Activated T-helper 1 cell treated with Interleukin-2 at 50 U/mL for 16 hours (primary cell): ENCODE measurements around the gene LMO7.
"Not testable (repeated sequence)": the region's sequence is repeated elsewhere in the genome, so short reads cannot be mapped to it uniquely, and the experiment has no call there.

Experiments
- DNase-seq: peaks from one replicate; pipeline ENCODE4 v3.0.0-alpha.2; 2020; ENCODE audit warnings: low read depth

The LMO7 gene

GRCh38 chr13:75743072-75743471, 106.9 kb downstream of the LMO7 start:
- not testable (repeated sequence) for DNase-seq

GRCh38 chr13:75744127-75744526, 108.0 kb downstream of the LMO7 start:
- DNase-seq, result no peak

- no peak for DNase-seq
Observed at GRCh38 chr13:75745387-75745786, 109.3 kb downstream of the LMO7 start.

- DNase-seq, result no peak
Observed at GRCh38 chr13:75748874-75749273, 112.7 kb downstream of the LMO7 start.

GRCh38 chr13:75749407-75749806, 113.3 kb downstream of the LMO7 start:
- no peak for DNase-seq

GRCh38 chr13:75751350-75751749, 115.2 kb downstream of the LMO7 start:
- no peak for DNase-seq

- no peak for DNase-seq
Observed at GRCh38 chr13:75752826-75753225, 116.7 kb downstream of the LMO7 start.

- no peak for DNase-seq
Observed at GRCh38 chr13:75754936-75755335, 118.8 kb downstream of the LMO7 start.

GRCh38 chr13:75757336-75757735, 121.2 kb downstream of the LMO7 start:
- DNase-seq, result no peak

GRCh38 chr13:75759531-75759930, 123.4 kb downstream of the LMO7 start:
- no peak for DNase-seq

- DNase-seq, result no peak
Observed at GRCh38 chr13:75760131-75761021, 124.2 kb downstream of the LMO7 start.

GRCh38 chr13:75761369-75761768, 125.2 kb downstream of the LMO7 start:
- no peak for DNase-seq

GRCh38 chr13:75762076-75762937, 126.2 kb downstream of the LMO7 start:
- no peak for DNase-seq

GRCh38 chr13:75762955-75763354, 126.8 kb downstream of the LMO7 start:
- no peak for DNase-seq

GRCh38 chr13:75763512-75763911, 127.4 kb downstream of the LMO7 start:
- no peak for DNase-seq

- no peak for DNase-seq
Observed at GRCh38 chr13:75764251-75764925, 128.3 kb downstream of the LMO7 start.

GRCh38 chr13:75764926-75765310, 128.8 kb downstream of the LMO7 start:
- DNase-seq, result no peak

GRCh38 chr13:75766636-75767035, 130.5 kb downstream of the LMO7 start:
- no peak for DNase-seq

GRCh38 chr13:75769141-75769905, 133.2 kb downstream of the LMO7 start:
- no peak for DNase-seq

GRCh38 chr13:75770164-75770563, 134.0 kb downstream of the LMO7 start:
- no peak for DNase-seq

- DNase-seq, result no peak
Observed at GRCh38 chr13:75770592-75771011, 134.5 kb downstream of the LMO7 start.

GRCh38 chr13:75771226-75771625, 135.1 kb downstream of the LMO7 start:
- no peak for DNase-seq
